Duodenal mucosa (tissue), 2 donors: ENCODE results near the gene CACNA2D3.

Experiments used
- H3K27ac ChIP-seq: one replicate; pipeline ENCODE4 v1.7.0; 2013; ENCODE audit warnings: low read depth, low read length
- H3K27me3 ChIP-seq, 2 donors: one replicate each; pipeline ENCODE4 v1.7.0; 2013; ENCODE audit warnings: low read length in 2 of 2, control low read depth in 1 of 2; ENCODE audit not compliant: insufficient read depth in 2 of 2, control insufficient read depth in 1 of 2
- H3K36me3 ChIP-seq, 2 donors: one replicate each; pipeline ENCODE4 v1.7.0; 2013; ENCODE audit warnings: low read length in 2 of 2, control low read depth in 1 of 2; ENCODE audit not compliant: insufficient read depth in 2 of 2, control insufficient read depth in 1 of 2
- H3K4me1 ChIP-seq, 2 donors: one replicate each; pipeline ENCODE4 v1.7.0; 2013; ENCODE audit warnings: low read length in 2 of 2, control low read depth in 1 of 2; ENCODE audit not compliant: insufficient read depth in 2 of 2, control insufficient read depth in 1 of 2
- H3K4me3 ChIP-seq, 2 donors: one replicate each; pipeline ENCODE4 v1.7.0; 2013; ENCODE audit warnings: low read length in 2 of 2, low read depth in 1 of 2
- H3K9ac ChIP-seq, 2 donors: one replicate each; pipeline ENCODE4 v1.7.0; 2013; ENCODE audit warnings: low read length in 2 of 2, low read depth in 1 of 2
- H3K9me3 ChIP-seq, 2 donors: one replicate each; pipeline ENCODE4 v1.7.0; 2013; ENCODE audit warnings: low read length in 2 of 2, control low read depth in 1 of 2; ENCODE audit not compliant: control insufficient read depth in 1 of 2

CACNA2D3 gene

DNA sequence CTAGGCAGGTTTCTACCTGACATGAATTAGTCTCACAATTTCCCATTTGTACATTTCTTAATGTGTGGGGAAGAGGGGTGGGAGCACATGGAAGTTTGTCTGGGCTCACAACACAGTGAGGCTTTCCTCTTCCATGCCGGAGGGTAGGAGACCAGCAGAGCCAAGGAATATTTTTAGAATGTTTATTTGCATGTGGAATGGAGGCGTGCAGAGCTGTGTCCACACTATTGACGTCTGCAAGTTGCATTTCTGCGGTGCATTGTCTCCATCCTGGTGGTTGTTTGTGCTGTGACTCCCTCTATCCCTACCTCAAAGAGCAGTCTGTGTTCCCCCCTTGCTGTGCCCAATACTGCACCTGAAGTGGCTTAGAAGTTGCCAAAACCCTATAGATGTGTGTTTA lies 908.6 kb downstream of the CACNA2D3 start:
- no peaks in the 10 kb centered on the region for H3K27me3 ChIP-seq
- no peak overlapping the region for H3K9ac ChIP-seq
- no peak overlapping the region for H3K27ac ChIP-seq
- no peaks in the 10 kb centered on the region for H3K36me3 ChIP-seq
- H3K4me1 ChIP-seq: no peaks in the 10 kb centered on the region
- no peaks in the 10 kb centered on the region for H3K9me3 ChIP-seq
- H3K4me3 ChIP-seq: no peak overlapping the region

DNA sequence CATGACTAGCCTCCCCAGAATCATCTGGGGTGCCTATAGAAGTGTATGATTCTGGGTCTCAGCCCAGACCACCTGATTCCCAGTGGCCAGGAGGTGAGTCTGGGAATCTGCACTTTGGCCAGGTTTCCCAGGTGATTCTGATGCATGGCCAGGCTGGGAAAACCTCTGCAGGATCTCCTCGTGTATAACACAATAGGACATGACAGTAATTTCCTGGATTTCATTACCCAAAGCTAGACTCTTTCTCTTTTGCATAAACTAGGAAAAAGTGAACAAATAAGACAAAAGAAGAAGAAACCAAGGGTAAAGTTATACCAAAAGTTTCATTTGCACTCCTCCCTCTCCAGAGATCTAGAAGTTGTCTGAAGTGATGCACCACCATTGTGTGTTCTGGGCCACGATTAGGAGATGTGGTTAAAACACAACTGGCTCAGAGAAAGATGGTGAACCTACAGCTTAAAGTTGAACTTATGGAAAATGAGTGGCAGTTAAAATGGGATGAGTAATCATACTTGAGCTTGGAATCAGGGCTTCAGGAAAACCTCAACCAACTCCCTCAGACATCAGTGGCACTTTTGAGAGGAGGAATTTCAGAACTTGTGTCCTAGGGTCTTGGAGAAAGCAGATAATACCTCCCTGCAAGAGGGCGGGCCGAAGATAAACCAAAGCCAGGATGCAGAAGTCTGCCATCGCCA lies 914.7 kb downstream of the CACNA2D3 start:
- Histone ChIP-seq H3K27ac (no peak overlapping the region), H3K36me3 (no peaks in the 10 kb centered on the region)

DNA sequence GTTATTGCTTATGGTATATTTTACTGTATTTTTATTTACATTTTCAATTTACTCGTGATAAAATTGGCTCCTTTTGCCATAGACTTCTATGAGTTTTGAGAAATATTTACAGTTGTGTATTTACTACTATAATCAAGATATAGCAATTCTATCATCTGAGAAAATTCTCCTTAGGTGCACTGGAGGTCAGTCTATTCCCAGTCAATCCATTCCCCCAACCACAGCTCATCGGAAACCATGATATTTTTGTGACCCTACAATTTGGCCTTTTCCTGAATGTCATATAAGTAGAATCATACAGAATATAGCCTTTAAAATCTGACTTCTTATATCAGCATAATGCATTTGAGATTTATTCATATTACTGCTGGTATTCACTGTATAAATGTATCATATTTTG lies 920.2 kb downstream of the CACNA2D3 start:
- H3K4me3 ChIP-seq: no peak overlapping the region
- H3K9me3 ChIP-seq: no peaks in the 10 kb centered on the region
- no peaks in the 10 kb centered on the region for H3K27me3 ChIP-seq

More for the DNA sequence above, 914.7 kb downstream of the CACNA2D3 start:
- Histone ChIP-seq H3K4me3 (no peak overlapping the region), H3K9me3 (no peaks in the 10 kb centered on the region), H3K4me1 (no peaks in the 10 kb centered on the region), H3K27me3 (no peaks in the 10 kb centered on the region), H3K9ac (no peak overlapping the region)

DNA sequence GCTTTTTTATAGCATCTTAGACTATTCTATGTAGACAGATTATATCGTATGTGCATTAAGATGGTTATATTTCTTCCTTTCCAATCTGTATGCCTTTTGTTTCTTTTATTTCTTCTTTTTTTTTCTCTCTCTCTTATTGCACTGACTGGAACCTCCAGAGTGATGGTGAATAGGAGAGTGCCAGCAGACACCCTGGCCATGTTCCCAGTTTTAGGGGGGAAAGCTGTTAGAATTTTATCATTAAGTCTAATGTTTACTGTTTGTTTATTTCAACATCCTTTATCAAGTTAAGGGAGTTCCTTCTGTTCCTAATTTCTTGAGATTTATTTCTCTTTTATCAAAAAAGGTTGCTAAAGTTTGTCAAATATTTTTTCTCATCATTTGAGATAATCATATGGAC lies 922.1 kb downstream of the CACNA2D3 start:
- no peaks in the 10 kb centered on the region for H3K9me3 ChIP-seq
- no peaks in the 10 kb centered on the region for H3K36me3 ChIP-seq
- no peak overlapping the region for H3K9ac ChIP-seq
- H3K4me1 ChIP-seq: no peaks in the 10 kb centered on the region
- no peaks in the 10 kb centered on the region for H3K27me3 ChIP-seq
- H3K27ac ChIP-seq: no peak overlapping the region
- no peak overlapping the region for H3K4me3 ChIP-seq

More for the DNA sequence above, 920.2 kb downstream of the CACNA2D3 start:
- Histone ChIP-seq H3K9ac (no peak overlapping the region), H3K4me1 (no peaks in the 10 kb centered on the region), H3K36me3 (no peaks in the 10 kb centered on the region), H3K27ac (no peak overlapping the region)

DNA sequence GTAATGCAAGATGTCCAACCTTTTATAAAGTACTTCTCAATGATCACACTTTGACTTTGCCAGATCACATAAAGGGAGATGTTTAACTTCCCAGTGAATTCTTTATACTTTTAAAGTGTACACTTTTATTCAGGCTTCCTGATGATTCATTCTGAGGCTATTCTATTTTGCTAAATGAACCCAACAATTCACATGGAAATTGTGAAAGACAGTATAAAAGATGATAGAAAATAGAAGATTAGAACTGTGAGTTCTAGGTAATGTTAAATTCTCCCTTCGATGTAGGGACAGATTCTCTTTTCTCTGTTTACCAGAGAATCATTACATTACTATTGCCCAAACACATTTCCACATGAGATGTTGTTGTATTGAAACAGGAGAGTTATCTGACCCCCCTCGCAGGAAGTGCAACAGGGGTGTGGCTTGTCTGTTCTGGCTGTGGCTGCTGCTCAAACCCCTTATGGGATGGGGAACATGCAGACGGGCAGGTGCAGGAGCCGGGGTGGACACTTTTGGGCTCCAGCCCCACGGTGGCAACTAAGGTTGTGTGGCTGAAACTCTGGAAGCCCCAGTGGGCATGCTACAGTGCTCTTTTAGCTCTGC lies 936.8 kb downstream of the CACNA2D3 start:
- Histone ChIP-seq H3K36me3 (no peaks in the 10 kb centered on the region), H3K27me3 (no peaks in the 10 kb centered on the region), H3K9ac (no peak overlapping the region), H3K4me1 (no peaks in the 10 kb centered on the region), H3K27ac (no peak overlapping the region), H3K4me3 (no peak overlapping the region), H3K9me3 (peaks cover 0 to 9% of the 10 kb centered on the region in 2 donors)

DNA sequence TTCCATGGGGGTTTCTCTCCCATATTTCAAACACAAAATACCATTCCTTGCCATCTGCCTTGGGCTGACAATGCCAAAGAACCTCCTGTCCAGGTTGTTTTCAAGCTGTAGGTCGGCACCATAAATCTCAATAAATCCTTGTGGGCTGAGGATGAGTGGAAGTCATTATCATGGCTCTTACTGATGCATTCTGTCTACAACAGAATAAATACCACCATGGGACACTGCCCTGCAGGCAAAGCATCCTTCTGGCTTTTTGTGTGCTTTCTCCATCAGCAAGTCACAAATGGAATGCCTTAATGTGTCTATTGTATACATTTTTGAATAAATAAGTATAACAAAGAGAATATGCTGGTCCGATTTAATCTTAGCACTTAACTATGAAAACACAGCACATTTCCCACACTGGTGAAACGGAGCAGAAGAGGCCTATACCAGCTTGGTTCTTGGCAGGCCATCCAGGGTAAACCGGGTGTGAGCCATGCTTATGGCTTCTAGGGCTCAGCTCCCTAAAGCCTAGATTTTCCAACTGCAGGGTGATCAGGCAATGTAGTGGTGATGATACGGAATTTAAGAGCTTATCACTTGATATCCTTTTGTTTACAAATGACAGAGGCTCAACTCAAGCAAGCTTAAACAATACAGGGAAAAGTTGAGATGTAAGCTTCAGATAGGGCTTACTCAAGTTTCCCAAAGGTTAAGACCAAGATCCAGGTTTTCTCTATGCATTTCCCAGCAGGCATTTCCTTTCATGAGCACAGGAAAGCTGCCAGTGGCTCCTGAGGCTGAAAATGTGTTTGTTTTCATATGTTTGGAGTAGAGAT lies 938.8 kb downstream of the CACNA2D3 start:
- Histone ChIP-seq H3K27me3 (no peaks in the 10 kb centered on the region), H3K4me1 (no peaks in the 10 kb centered on the region), H3K9ac (no peak overlapping the region), H3K9me3 (no peaks in the 10 kb centered on the region), H3K36me3 (no peaks in the 10 kb centered on the region), H3K27ac (no peak overlapping the region), H3K4me3 (no peak overlapping the region)

DNA sequence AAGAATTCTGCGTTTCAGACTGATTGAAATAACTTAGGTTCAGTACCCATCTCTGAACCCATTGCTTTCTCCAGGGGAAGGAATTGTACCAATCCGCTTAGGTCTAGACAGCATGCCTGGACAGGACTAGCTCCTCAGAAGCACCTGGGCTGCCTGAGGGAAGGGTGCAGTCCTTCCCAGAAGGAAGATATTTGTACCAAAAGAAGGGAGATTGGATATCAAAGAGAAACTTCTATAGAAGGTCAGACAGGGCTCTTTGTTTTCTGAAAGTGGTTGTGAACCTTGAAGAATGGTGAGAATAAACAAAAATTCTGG lies 939.3 kb downstream of the CACNA2D3 start:
- H3K27me3 ChIP-seq: no peaks in the 10 kb centered on the region

DNA sequence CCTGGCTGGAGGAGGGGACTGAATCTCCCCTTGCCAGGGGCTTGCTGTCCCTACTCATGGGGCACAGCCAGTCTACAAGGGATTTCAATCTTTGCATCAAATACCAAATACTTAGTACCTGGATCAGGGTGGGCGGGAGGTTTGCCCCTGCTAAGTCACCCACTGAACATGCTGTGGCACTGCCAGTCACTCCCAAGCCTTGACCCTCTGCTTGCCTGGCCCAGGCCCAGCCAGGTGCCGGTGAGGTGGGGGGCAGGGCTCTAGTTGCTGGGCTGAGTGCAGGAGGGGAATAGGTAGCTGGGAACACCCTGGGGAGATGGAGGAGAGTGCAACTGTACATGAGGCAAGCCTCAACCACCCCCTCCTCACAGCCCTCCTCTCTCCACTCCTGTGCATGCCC lies 941.8 kb downstream of the CACNA2D3 start:
- Histone ChIP-seq H3K27me3 (no peaks in the 10 kb centered on the region), H3K36me3 (no peaks in the 10 kb centered on the region), H3K4me3 (no peak overlapping the region), H3K9me3 (no peaks in the 10 kb centered on the region), H3K4me1 (no peaks in the 10 kb centered on the region), H3K27ac (no peak overlapping the region), H3K9ac (no peak overlapping the region)

More for the DNA sequence above, 939.3 kb downstream of the CACNA2D3 start:
- Histone ChIP-seq H3K9me3 (no peaks in the 10 kb centered on the region), H3K4me3 (no peak overlapping the region), H3K4me1 (no peaks in the 10 kb centered on the region), H3K9ac (no peak overlapping the region), H3K36me3 (no peaks in the 10 kb centered on the region), H3K27ac (no peak overlapping the region)

DNA sequence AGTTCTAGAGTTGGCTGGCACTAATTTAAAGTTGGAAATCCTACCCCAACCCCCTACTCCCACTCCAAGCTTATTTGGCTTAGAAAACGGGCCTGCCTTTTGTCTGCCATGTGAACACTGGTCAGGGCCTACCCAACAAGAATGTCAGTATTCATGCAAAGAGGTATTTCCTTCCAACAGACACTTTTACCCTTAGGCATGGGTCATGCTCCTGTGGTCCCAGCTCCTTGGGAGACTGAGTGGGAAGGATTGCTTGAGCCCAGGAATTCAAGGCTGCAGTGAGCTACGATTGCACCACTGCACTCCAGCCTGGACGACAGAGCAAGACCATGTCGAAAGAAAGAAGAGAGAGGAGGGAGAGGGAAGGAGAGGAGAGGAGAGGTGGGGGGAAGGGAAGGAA lies 943.0 kb downstream of the CACNA2D3 start:
- Histone ChIP-seq H3K9me3 (no peaks in the 10 kb centered on the region), H3K9ac (no peak overlapping the region), H3K4me1 (no peaks in the 10 kb centered on the region), H3K4me3 (no peak overlapping the region), H3K27me3 (no peaks in the 10 kb centered on the region), H3K36me3 (no peaks in the 10 kb centered on the region), H3K27ac (no peak overlapping the region)

DNA sequence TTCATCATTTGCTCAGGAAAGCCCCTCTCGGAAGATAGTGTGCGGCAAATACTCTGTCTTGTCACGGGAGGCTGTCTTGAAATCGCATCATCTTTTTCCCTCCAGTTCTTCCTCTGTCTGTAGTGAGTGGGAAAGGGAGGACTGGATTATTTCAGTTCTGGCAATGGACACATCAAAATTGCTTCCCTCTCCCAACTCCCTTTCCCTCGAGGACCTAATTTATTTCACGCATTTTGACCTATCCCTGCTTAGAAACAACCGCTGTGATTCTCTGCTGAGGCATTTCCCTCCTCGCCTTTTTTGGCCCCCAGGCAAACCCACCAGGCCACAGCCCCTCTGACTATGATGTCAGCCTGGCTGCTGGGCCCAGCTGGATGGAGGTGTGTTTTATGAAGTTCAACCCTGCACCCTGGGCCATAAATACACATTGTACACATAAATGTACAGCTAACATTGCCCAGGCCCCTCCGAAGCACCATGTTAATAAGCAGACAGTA lies 944.2 kb downstream of the CACNA2D3 start:
- no peak overlapping the region for H3K4me3 ChIP-seq
- H3K27ac ChIP-seq: no peak overlapping the region
- no peaks in the 10 kb centered on the region for H3K27me3 ChIP-seq
- H3K9ac ChIP-seq: no peak overlapping the region
- H3K36me3 ChIP-seq: no peaks in the 10 kb centered on the region
- no peaks in the 10 kb centered on the region for H3K9me3 ChIP-seq
- H3K4me1 ChIP-seq: no peaks in the 10 kb centered on the region
